ENCODE measurements around the gene SHISA9. TPM values are rescaled to one million over a fixed set of nuclear protein-coding genes. Genes with fewer than 3 reads are reported as not detected.

SHISA9 gene
- total RNA-seq, 2 experiments from 2014 or later = not detected

- POLR2A ChIA-PET = no interaction called here
- CTCF ChIA-PET = no interaction called here
Observed at GRCh38 chr16:13012601-13013000, 111.2 kb downstream of the SHISA9 start.

GRCh38 chr16:13013043-13013442 lies 111.6 kb downstream of the SHISA9 start:
- CTCF ChIA-PET = no interaction called here

GRCh38 chr16:13014476-13014875 lies 113.1 kb downstream of the SHISA9 start:
- CTCF ChIA-PET = no interaction called here
- POLR2A ChIA-PET = no interaction called here

More at GRCh38 chr16:13013043-13013442, 111.6 kb downstream of the SHISA9 start:
- POLR2A ChIA-PET = no interaction called here

- ChIA-PET CTCF (no interaction called here), POLR2A (no interaction called here)
Observed at GRCh38 chr16:13018026-13018425, 116.6 kb downstream of the SHISA9 start.

GRCh38 chr16:13021996-13022395 lies 120.6 kb downstream of the SHISA9 start:
- CTCF ChIA-PET = no interaction called here
- POLR2A ChIA-PET = no interaction called here

- ChIA-PET POLR2A (no interaction called here), CTCF (no interaction called here)
Observed at GRCh38 chr16:13029786-13030185, 128.4 kb downstream of the SHISA9 start.

GRCh38 chr16:13030769-13031168 lies 129.4 kb downstream of the SHISA9 start:
- ChIA-PET POLR2A (no interaction called here), CTCF (no interaction called here)

GRCh38 chr16:13032911-13033310 lies 131.5 kb downstream of the SHISA9 start:
- POLR2A ChIA-PET = no interaction called here
- CTCF ChIA-PET = no interaction called here

- ChIA-PET CTCF (no interaction called here), POLR2A (no interaction called here)
Observed at GRCh38 chr16:13036600-13036999, 135.2 kb downstream of the SHISA9 start.

GRCh38 chr16:13038591-13038990 lies 137.2 kb downstream of the SHISA9 start:
- ChIA-PET POLR2A (no interaction called here), CTCF (no interaction called here)

GRCh38 chr16:13039526-13039925 lies 138.1 kb downstream of the SHISA9 start:
- ChIA-PET POLR2A (no interaction called here), CTCF (no interaction called here)

- POLR2A ChIA-PET = no interaction called here
- CTCF ChIA-PET = no interaction called here
Observed at GRCh38 chr16:13041180-13041579, 139.8 kb downstream of the SHISA9 start.

GRCh38 chr16:13041646-13042290 lies 140.4 kb downstream of the SHISA9 start:
- ChIA-PET POLR2A (no interaction called here), CTCF (no interaction called here)

GRCh38 chr16:13042291-13042685 lies 140.9 kb downstream of the SHISA9 start:
- CTCF ChIA-PET = no interaction called here

GRCh38 chr16:13046061-13046821 lies 144.8 kb downstream of the SHISA9 start:
- ChIA-PET POLR2A (no interaction called here), CTCF (no interaction called here)

More at GRCh38 chr16:13042291-13042685, 140.9 kb downstream of the SHISA9 start:
- POLR2A ChIA-PET = no interaction called here

GRCh38 chr16:13047276-13047675 lies 145.9 kb downstream of the SHISA9 start:
- CTCF ChIA-PET = no interaction called here

GRCh38 chr16:13049688-13050087 lies 148.3 kb downstream of the SHISA9 start:
- CTCF ChIA-PET = no interaction called here
- POLR2A ChIA-PET = no interaction called here

More at GRCh38 chr16:13047276-13047675, 145.9 kb downstream of the SHISA9 start:
- POLR2A ChIA-PET = no interaction called here

GRCh38 chr16:13052431-13052830 lies 151.0 kb downstream of the SHISA9 start:
- ChIA-PET POLR2A (no interaction called here), CTCF (no interaction called here)

GRCh38 chr16:13055480-13055879 lies 154.1 kb downstream of the SHISA9 start:
- POLR2A ChIA-PET = no interaction called here
- CTCF ChIA-PET = no interaction called here

- ChIA-PET POLR2A (no interaction called here), CTCF (no interaction called here)
Observed at GRCh38 chr16:13056607-13057006, 155.2 kb downstream of the SHISA9 start.

GRCh38 chr16:13060932-13061331 lies 159.5 kb downstream of the SHISA9 start:
- ChIA-PET CTCF (no interaction called here), POLR2A (no interaction called here)

GRCh38 chr16:13061691-13062090 lies 160.3 kb downstream of the SHISA9 start:
- ChIA-PET CTCF (no interaction called here), POLR2A (no interaction called here)
